Skeletal muscle tissue (tissue), 4 donors: Measurements from ENCODE around the gene IL1B. TPM values are rescaled to one million over a fixed set of nuclear protein-coding genes. Genes with fewer than 3 reads are reported as not detected.
"Not testable (repeated sequence)": the region's sequence is repeated elsewhere in the genome, so short reads cannot be mapped to it uniquely, and the experiment has no call there.

Source experiments
- H3K27ac ChIP-seq: one replicate; pipeline ENCODE4 v1.7.0; 2013; ENCODE audit warnings: mild to moderate bottlenecking, low read depth, low read length, inconsistent platforms
- H3K27me3 ChIP-seq, 3 donors: one replicate each; pipeline ENCODE4 v1.7.0; 2013; ENCODE audit warnings: low read length in 3 of 3; ENCODE audit not compliant: control insufficient read depth in 3 of 3, insufficient read depth in 3 of 3
- H3K36me3 ChIP-seq, 3 donors: one replicate each; pipeline ENCODE4 v1.7.0; 2013; ENCODE audit warnings: low read length in 3 of 3; ENCODE audit not compliant: control insufficient read depth in 3 of 3, insufficient read depth in 3 of 3
- H3K4me1 ChIP-seq, 3 donors: one replicate each; pipeline ENCODE4 v1.7.0; 2013; ENCODE audit warnings: low read length in 3 of 3, mild to moderate bottlenecking in 3 of 3; ENCODE audit not compliant: control insufficient read depth in 3 of 3, insufficient read depth in 3 of 3
- H3K4me3 ChIP-seq, 3 donors: one replicate each; pipeline ENCODE4 v1.7.0; 2013; ENCODE audit warnings: low read length in 3 of 3
- H3K9ac ChIP-seq, 3 donors: one replicate each; pipeline ENCODE4 v1.7.0; 2013; ENCODE audit warnings: low read length in 3 of 3, mild to moderate bottlenecking in 3 of 3, moderate library complexity in 2 of 3, low read depth in 1 of 3
- H3K9me3 ChIP-seq, 3 donors: one replicate each; pipeline ENCODE4 v1.7.0; 2013; ENCODE audit warnings: low read length in 3 of 3; ENCODE audit not compliant: control insufficient read depth in 3 of 3
- total RNA-seq: library from RNA; depleted of rRNA; stranded (reverse); fragments of >200 nt; gene quantifications from one replicate; pipeline ENCODE4 v1.2.3, GENCODE V29; 2014
- donor health status: Osteomylitis.

IL1B gene
- total RNA-seq, 1 donor from 2014 or later: 1.0 TPM

- Histone ChIP-seq H3K4me1 (peaks cover 5 to 25% (median 6%) of the 10 kb centered on the region in 3 donors), H3K9ac (no peak overlapping the region), H3K4me3 (no peak overlapping the region), H3K27me3 (peaks cover 0 to 3% (median 0%) of the 10 kb centered on the region in 3 donors), H3K9me3 (no peaks in the 10 kb centered on the region), H3K27ac (no peak overlapping the region), H3K36me3 (no peaks in the 10 kb centered on the region)
These were observed 930 bp downstream of the IL1B start for GRCh38 chr2:112835536-112836162.

GRCh38 chr2:112835061-112835501 lies 1.5 kb downstream of the IL1B start:
- H3K4me3 ChIP-seq: no peak overlapping the region
- no peak overlapping the region for H3K9ac ChIP-seq
- no peaks in the 10 kb centered on the region for H3K36me3 ChIP-seq
- H3K4me1 ChIP-seq: peaks cover 5 to 25% (median 6%) of the 10 kb centered on the region in 3 donors
- peaks cover 0 to 3% (median 0%) of the 10 kb centered on the region in 3 donors for H3K27me3 ChIP-seq
- H3K9me3 ChIP-seq: no peaks in the 10 kb centered on the region
- H3K27ac ChIP-seq: no peak overlapping the region

GRCh38 chr2:112834396-112835037 lies 2.1 kb downstream of the IL1B start:
- no peaks in the 10 kb centered on the region for H3K27me3 ChIP-seq
- no peak overlapping the region for H3K4me3 ChIP-seq
- no peak overlapping the region for H3K9ac ChIP-seq
- H3K36me3 ChIP-seq: no peaks in the 10 kb centered on the region
- no peaks in the 10 kb centered on the region for H3K9me3 ChIP-seq
- peaks cover 5 to 25% (median 6%) of the 10 kb centered on the region in 3 donors for H3K4me1 ChIP-seq
- H3K27ac ChIP-seq: no peak overlapping the region

- no peak overlapping the region for H3K4me3 ChIP-seq
- H3K9me3 ChIP-seq: no peaks in the 10 kb centered on the region
- no peaks in the 10 kb centered on the region for H3K36me3 ChIP-seq
- H3K4me1 ChIP-seq: peaks cover 5 to 25% (median 6%) of the 10 kb centered on the region in 3 donors
- no peak overlapping the region for H3K9ac ChIP-seq
- H3K27ac ChIP-seq: no peak overlapping the region
- no peaks in the 10 kb centered on the region for H3K27me3 ChIP-seq
These were observed 2.6 kb downstream of the IL1B start for GRCh38 chr2:112833976-112834375.

GRCh38 chr2:112833639-112833931 lies 3.0 kb downstream of the IL1B start:
- not testable (repeated sequence) for H3K9me3 ChIP-seq

GRCh38 chr2:112832841-112833638 lies 3.5 kb downstream of the IL1B start:
- Histone ChIP-seq H3K4me1 (peaks cover 5 to 25% (median 6%) of the 10 kb centered on the region in 3 donors), H3K27ac (no peak overlapping the region), H3K36me3 (no peaks in the 10 kb centered on the region), H3K4me3 (no peak overlapping the region), H3K27me3 (no peaks in the 10 kb centered on the region), H3K9ac (no peak overlapping the region), H3K9me3 (no peaks in the 10 kb centered on the region)

More at GRCh38 chr2:112833639-112833931, 3.0 kb downstream of the IL1B start:
- H3K36me3 ChIP-seq, H3K27ac ChIP-seq, H3K27me3 ChIP-seq, H3K4me3 ChIP-seq, H3K9ac ChIP-seq: not testable (repeated sequence)
- H3K4me1 ChIP-seq: peaks cover 5 to 25% (median 6%) of the 10 kb centered on the region in 3 donors

- Histone ChIP-seq H3K9ac (no peak overlapping the region), H3K36me3 (no peaks in the 10 kb centered on the region), H3K4me3 (no peak overlapping the region), H3K27ac (no peak overlapping the region), H3K27me3 (no peaks in the 10 kb centered on the region), H3K9me3 (no peaks in the 10 kb centered on the region), H3K4me1 (peaks cover 5 to 25% (median 6%) of the 10 kb centered on the region in 3 donors)
These were observed 4.4 kb downstream of the IL1B start for GRCh38 chr2:112831946-112832840.

GRCh38 chr2:112831513-112831845 lies 5.1 kb downstream of the IL1B start:
- Histone ChIP-seq H3K27me3 (no peaks in the 10 kb centered on the region), H3K4me1 (peaks cover 5 to 23% (median 6%) of the 10 kb centered on the region in 3 donors), H3K27ac (no peak overlapping the region), H3K9ac (no peak overlapping the region), H3K9me3 (no peaks in the 10 kb centered on the region), H3K36me3 (no peaks in the 10 kb centered on the region), H3K4me3 (no peak overlapping the region)

- H3K27ac ChIP-seq: no peak overlapping the region
- H3K4me3 ChIP-seq: no peak overlapping the region
- H3K36me3 ChIP-seq: no peaks in the 10 kb centered on the region
- H3K27me3 ChIP-seq: no peaks in the 10 kb centered on the region
- peaks cover 2 to 18% (median 3%) of the 10 kb centered on the region in 3 donors for H3K4me1 ChIP-seq
- H3K9ac ChIP-seq: no peak overlapping the region
- H3K9me3 ChIP-seq: no peaks in the 10 kb centered on the region
These were observed 5.7 kb downstream of the IL1B start for GRCh38 chr2:112830682-112831512.
